ENCODE data around the gene TCF4.

TCF4 gene

DNA sequence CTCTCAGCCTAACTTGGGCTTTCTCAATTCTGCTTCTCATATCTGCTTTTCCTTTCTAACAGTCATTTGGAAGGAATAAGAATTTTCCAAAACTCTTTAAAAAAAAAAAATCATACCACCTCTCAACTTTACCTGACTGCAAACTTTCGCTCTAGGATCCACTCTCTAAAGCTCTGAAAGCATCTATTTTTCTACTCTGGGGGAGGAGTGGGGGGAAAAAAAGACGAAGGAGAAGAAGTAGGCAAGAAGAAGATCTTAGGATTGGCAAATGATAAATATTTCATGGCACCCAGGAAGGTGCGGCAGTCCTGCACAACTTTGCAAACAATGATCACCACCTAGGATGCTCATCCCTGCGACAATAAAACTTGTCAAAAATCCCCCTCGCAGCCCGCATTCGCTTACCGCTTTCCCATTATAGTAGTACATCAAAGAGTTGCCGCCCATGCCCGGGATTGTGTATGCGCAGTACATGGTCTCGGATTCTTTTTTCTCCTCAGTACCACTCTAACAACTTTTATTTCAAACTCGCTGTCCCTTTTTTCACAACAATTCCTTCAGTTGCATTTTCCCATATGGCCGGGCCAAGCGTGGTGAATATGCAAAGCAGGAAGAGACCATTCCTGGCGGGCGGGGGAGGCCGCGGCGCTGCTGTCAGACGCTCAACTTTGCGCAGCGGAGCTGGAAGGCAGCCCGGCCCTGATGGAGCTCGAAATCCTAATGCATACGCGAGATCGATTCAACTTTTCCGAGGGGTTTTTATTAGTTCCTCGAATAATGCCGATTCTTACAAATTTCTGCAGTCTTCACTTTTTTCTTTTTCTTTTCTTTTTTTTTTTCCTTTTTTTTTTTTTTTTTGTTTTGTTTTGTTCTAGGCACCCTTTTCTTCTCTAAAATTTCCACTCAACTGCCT, 266.5 kb downstream of the TCF4 start:
- Histone ChIP-seq H3K27me3 (ENCODE audit: control insufficient read depth in 1 of 2, insufficient read depth in 2 of 2, low read length in 2 of 2) (no peaks in the 10 kb centered on the region), H3K4me3 (ENCODE audit: low read depth in 1 of 2, low read length in 2 of 2) (peak overlapping the region; percentile 60 to 85), H3K36me3 (ENCODE audit: insufficient read depth, low read length) (no peaks in the 10 kb centered on the region), H3K9me3 (ENCODE audit: low read length) (no peaks in the 10 kb centered on the region), H3K9ac (ENCODE audit: low read length) (peak overlapping the region; percentile 80), H3K27ac (ENCODE audit: low read depth, low read length) (peak overlapping the region; percentile 99), H3K4me1 (ENCODE audit: insufficient read depth, low read length) (peaks cover 23% of the 10 kb centered on the region)

- Histone ChIP-seq H3K27me3 (ENCODE audit: control insufficient read depth in 1 of 2, insufficient read depth in 2 of 2, low read length in 2 of 2) (no peaks in the 10 kb centered on the region), H3K36me3 (ENCODE audit: insufficient read depth, low read length) (no peaks in the 10 kb centered on the region), H3K9me3 (ENCODE audit: low read length) (no peaks in the 10 kb centered on the region), H3K27ac (ENCODE audit: low read depth, low read length) (peak overlapping the region; percentile 99), H3K4me3 (ENCODE audit: low read depth in 1 of 2, low read length in 2 of 2) (peak overlapping the region; percentile 60 to 85), H3K4me1 (ENCODE audit: insufficient read depth, low read length) (peaks cover 19% of the 10 kb centered on the region), H3K9ac (ENCODE audit: low read length) (peak overlapping the region; percentile 80)
Measured at GRCh38 chr18:55320424-55321264, 267.3 kb downstream of the TCF4 start.

DNA sequence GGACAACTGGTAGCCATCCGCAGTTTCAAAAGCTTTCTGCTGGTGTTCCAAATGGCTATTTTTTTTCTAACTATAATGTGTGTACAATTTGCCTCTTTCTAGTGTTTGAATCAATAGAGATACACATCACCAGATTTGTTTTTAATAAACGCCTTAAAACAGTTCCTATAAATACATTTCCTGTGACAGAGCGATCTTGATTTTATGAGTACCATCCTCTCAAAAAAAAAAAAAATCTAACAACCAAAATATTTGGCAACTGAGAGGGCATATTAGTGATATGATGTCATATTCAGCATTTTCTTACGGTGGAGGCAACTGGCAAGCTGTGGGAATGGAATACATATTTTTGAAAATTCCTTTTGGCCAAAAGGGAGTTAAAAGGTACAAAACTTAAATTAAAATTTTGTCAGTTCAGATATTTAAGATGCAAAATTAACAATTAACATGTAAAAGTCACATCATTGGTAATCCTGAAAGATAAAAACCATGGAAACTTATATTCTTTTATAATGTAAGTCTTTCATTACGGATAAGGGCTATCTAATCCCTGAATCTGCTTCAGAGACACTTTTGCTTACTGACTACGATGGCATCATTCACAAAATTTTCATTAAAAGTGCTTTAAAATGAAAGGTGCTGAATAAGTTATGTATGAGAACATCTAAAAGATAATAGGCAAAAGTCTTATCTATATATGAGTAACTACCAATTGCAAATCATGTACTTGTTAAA, 268.4 kb downstream of the TCF4 start:
- Histone ChIP-seq H3K4me1 (ENCODE audit: insufficient read depth, low read length) (peaks cover 19% of the 10 kb centered on the region), H3K9me3 (ENCODE audit: low read length) (no peaks in the 10 kb centered on the region), H3K4me3 (ENCODE audit: low read depth in 1 of 2, low read length in 2 of 2) (peak overlapping the region; percentile 60 to 85), H3K36me3 (ENCODE audit: insufficient read depth, low read length) (no peaks in the 10 kb centered on the region), H3K27me3 (ENCODE audit: control insufficient read depth in 1 of 2, insufficient read depth in 2 of 2, low read length in 2 of 2) (no peaks in the 10 kb centered on the region), H3K27ac (ENCODE audit: low read depth, low read length) (peak overlapping the region; percentile 77), H3K9ac (ENCODE audit: low read length) (peak overlapping the region; percentile 80)

DNA sequence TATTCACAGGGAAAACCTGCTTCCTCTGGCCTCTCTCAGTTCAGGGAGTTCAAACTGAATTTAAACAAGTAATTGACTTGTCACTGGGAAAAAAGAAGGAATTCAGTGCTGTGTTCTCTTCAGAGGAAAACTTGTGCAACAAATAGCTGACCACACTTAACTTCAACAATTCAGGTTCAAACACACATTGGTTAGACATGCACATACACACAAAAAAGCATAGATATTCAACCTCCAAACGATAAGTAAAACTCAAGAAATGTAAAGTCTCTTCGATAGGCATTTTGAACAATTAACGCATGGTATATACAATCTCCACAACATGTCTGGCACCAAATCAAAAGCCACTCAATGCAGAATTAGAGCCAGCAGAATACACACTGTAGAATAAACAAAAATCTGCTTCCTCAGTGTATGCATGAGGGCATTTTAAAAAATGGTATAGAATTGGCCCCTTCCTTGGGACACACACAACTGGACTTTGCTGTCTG, 269.0 kb downstream of the TCF4 start:
- peak overlapping the region; percentile 77 for H3K27ac ChIP-seq (ENCODE audit: low read depth, low read length)
- H3K9me3 ChIP-seq (ENCODE audit: low read length) = no peaks in the 10 kb centered on the region
- H3K4me3 ChIP-seq (ENCODE audit: low read depth in 1 of 2, low read length in 2 of 2) = peak overlapping the region; percentile 60 to 85
- no peaks in the 10 kb centered on the region for H3K36me3 ChIP-seq (ENCODE audit: insufficient read depth, low read length)
- H3K4me1 ChIP-seq (ENCODE audit: insufficient read depth, low read length) = peaks cover 26% of the 10 kb centered on the region
- H3K9ac ChIP-seq (ENCODE audit: low read length) = peak overlapping the region; percentile 35
- H3K27me3 ChIP-seq (ENCODE audit: control insufficient read depth in 1 of 2, insufficient read depth in 2 of 2, low read length in 2 of 2) = no peaks in the 10 kb centered on the region

- Histone ChIP-seq H3K4me3 (ENCODE audit: low read depth in 1 of 2, low read length in 2 of 2) (peak overlapping the region in 1 of 2 donors; percentile 7), H3K27me3 (ENCODE audit: control insufficient read depth in 1 of 2, insufficient read depth in 2 of 2, low read length in 2 of 2) (no peaks in the 10 kb centered on the region), H3K36me3 (ENCODE audit: insufficient read depth, low read length) (no peaks in the 10 kb centered on the region), H3K4me1 (ENCODE audit: insufficient read depth, low read length) (peaks cover 20% of the 10 kb centered on the region), H3K9me3 (ENCODE audit: low read length) (no peaks in the 10 kb centered on the region), H3K27ac (ENCODE audit: low read depth, low read length) (peak overlapping the region; percentile 15), H3K9ac (ENCODE audit: low read length) (no peak overlapping the region)
Measured at GRCh38 chr18:55317864-55318263, 270.1 kb downstream of the TCF4 start.

GRCh38 chr18:55317324-55317723, 270.7 kb downstream of the TCF4 start:
- Histone ChIP-seq H3K27me3 (ENCODE audit: control insufficient read depth in 1 of 2, insufficient read depth in 2 of 2, low read length in 2 of 2) (no peaks in the 10 kb centered on the region), H3K9me3 (ENCODE audit: low read length) (no peaks in the 10 kb centered on the region), H3K9ac (ENCODE audit: low read length) (no peak overlapping the region), H3K4me1 (ENCODE audit: insufficient read depth, low read length) (peaks cover 23% of the 10 kb centered on the region), H3K36me3 (ENCODE audit: insufficient read depth, low read length) (no peaks in the 10 kb centered on the region), H3K4me3 (ENCODE audit: low read depth in 1 of 2, low read length in 2 of 2) (no peak overlapping the region), H3K27ac (ENCODE audit: low read depth, low read length) (peak overlapping the region; percentile 15)

- Histone ChIP-seq H3K9me3 (ENCODE audit: low read length) (no peaks in the 10 kb centered on the region), H3K9ac (ENCODE audit: low read length) (no peak overlapping the region), H3K27me3 (ENCODE audit: control insufficient read depth in 1 of 2, insufficient read depth in 2 of 2, low read length in 2 of 2) (no peaks in the 10 kb centered on the region), H3K36me3 (ENCODE audit: insufficient read depth, low read length) (no peaks in the 10 kb centered on the region), H3K4me3 (ENCODE audit: low read depth in 1 of 2, low read length in 2 of 2) (no peak overlapping the region), H3K4me1 (ENCODE audit: insufficient read depth, low read length) (peaks cover 23% of the 10 kb centered on the region), H3K27ac (ENCODE audit: low read depth, low read length) (no peak overlapping the region)
Measured at GRCh38 chr18:55316486-55317184, 271.4 kb downstream of the TCF4 start.

DNA sequence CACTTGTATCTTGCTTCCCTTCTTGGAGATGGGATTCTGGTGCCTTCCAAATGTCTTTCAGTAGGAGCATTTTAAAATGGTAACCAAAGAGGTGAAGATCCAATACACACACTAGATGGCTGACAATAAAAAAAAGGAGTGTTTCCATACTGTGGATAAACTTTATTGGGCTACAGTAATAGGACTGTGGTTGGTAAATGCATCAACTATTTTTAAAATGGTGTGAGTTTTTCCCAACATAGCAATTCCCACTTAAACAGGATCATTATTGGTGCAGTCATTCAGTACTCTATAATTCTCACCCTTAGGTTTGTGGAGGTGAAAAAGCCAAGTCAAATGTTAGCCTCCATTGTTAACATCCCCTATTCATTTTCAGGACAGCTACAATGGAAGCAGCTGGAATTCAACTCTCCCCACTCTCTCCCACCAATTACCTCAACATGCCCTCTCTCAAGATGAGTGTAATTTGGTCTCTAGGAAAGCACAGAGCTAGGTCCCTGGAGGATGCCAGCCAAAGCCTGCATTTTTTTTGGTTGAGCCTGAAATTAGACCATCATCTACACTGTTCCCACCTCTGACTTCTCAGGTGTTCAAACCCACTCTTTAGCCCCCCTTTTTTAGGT, 273.3 kb downstream of the TCF4 start:
- Histone ChIP-seq H3K4me1 (ENCODE audit: insufficient read depth, low read length) (peaks cover 28% of the 10 kb centered on the region), H3K27ac (ENCODE audit: low read depth, low read length) (no peak overlapping the region), H3K4me3 (ENCODE audit: low read depth in 1 of 2, low read length in 2 of 2) (no peak overlapping the region)

DNA sequence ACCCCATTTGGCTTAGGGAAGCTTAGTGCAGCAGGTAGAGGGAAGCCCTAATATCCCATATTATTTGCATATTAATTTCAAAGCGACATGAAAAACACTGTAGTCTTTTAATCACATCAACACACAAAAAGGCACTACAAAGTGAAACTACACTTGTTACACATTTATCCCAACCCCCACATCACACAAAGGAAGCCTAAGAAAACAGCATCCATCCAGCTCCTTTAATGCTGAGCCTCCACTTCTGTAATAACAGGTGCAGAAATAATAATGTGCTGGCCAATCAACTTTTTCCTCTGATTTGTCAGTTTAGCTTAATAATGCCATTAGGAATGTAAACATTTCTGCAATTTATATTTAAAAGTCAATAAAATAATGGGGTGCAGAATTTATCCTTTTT, 274.0 kb downstream of the TCF4 start:
- Histone ChIP-seq H3K9ac (ENCODE audit: low read length) (no peak overlapping the region), H3K27ac (ENCODE audit: low read depth, low read length) (no peak overlapping the region), H3K27me3 (ENCODE audit: control insufficient read depth in 1 of 2, insufficient read depth in 2 of 2, low read length in 2 of 2) (no peaks in the 10 kb centered on the region), H3K9me3 (ENCODE audit: low read length) (no peaks in the 10 kb centered on the region), H3K4me3 (ENCODE audit: low read depth in 1 of 2, low read length in 2 of 2) (no peak overlapping the region), H3K4me1 (ENCODE audit: insufficient read depth, low read length) (peaks cover 28% of the 10 kb centered on the region), H3K36me3 (ENCODE audit: insufficient read depth, low read length) (no peaks in the 10 kb centered on the region)

More for the DNA sequence above, 273.3 kb downstream of the TCF4 start:
- Histone ChIP-seq H3K9ac (ENCODE audit: low read length) (no peak overlapping the region), H3K9me3 (ENCODE audit: low read length) (no peaks in the 10 kb centered on the region), H3K36me3 (ENCODE audit: insufficient read depth, low read length) (no peaks in the 10 kb centered on the region), H3K27me3 (ENCODE audit: control insufficient read depth in 1 of 2, insufficient read depth in 2 of 2, low read length in 2 of 2) (no peaks in the 10 kb centered on the region)

DNA sequence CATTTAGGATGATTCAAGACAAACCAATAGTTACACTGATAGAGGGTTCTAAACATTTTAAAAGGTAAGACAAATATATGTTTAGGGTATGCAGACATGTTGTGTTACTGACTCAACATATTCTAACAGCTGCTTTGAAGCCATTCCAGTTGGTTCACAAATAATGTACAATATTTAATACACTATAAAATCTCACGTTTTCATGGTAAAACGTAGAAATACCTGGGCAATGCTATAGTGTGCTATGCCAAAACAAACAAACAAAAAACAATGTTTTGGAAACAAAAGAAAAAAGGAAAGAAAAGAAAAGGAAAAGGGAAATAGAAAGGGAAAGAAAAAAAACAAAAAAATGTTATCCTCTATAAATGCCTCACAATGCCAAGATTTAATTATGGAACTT, 277.1 kb downstream of the TCF4 start:
- H3K36me3 ChIP-seq (ENCODE audit: insufficient read depth, low read length) = no peaks in the 10 kb centered on the region

More for the DNA sequence above, 277.1 kb downstream of the TCF4 start:
- Histone ChIP-seq H3K9me3 (ENCODE audit: low read length) (no peaks in the 10 kb centered on the region), H3K9ac (ENCODE audit: low read length) (no peak overlapping the region), H3K27ac (ENCODE audit: low read depth, low read length) (no peak overlapping the region), H3K4me1 (ENCODE audit: insufficient read depth, low read length) (peaks cover 37% of the 10 kb centered on the region), H3K27me3 (ENCODE audit: control insufficient read depth in 1 of 2, insufficient read depth in 2 of 2, low read length in 2 of 2) (no peaks in the 10 kb centered on the region), H3K4me3 (ENCODE audit: low read depth in 1 of 2, low read length in 2 of 2) (no peak overlapping the region)

Data from muscle layer of colon (tissue), 2 donors.